Immature natural killer cell (primary cell): ENCODE results near the gene CROCC. TPM values are rescaled to one million over a fixed set of nuclear protein-coding genes. Genes with fewer than 3 reads are reported as not detected.
A peak's percentile ranks its signal among the peaks of the same experiment; 100 is the strongest.
"Not testable (repeated sequence)": the region's sequence is repeated elsewhere in the genome, so short reads cannot be mapped to it uniquely, and the experiment has no call there.

ENCODE experiments used
- DNase-seq, 3 donors: peaks; one replicate each; pipeline ENCODE4 v3.0.0; 2022; ENCODE audit warnings: mixed read lengths in 1 of 3
- H3K27ac Mint-ChIP-seq, 6 donors: one replicate each; pipeline ENCODE4 v1.8.0; 2020; ENCODE audit warnings: mixed read lengths in 6 of 6, mild to moderate bottlenecking in 5 of 6, inconsistent platforms in 4 of 6, moderate library complexity in 3 of 6
- H3K27me3 Mint-ChIP-seq, 3 donors: one replicate each; pipeline ENCODE4 v1.8.0; 2020 to 2021; ENCODE audit warnings: low read depth in 3 of 3, mild to moderate bottlenecking in 3 of 3, mixed read lengths in 3 of 3, moderate library complexity in 3 of 3, inconsistent platforms in 1 of 3
- H3K36me3 Mint-ChIP-seq, 3 donors: one replicate each; pipeline ENCODE4 v1.8.0; 2020; ENCODE audit warnings: mixed read lengths in 3 of 3, inconsistent platforms in 2 of 3, mild to moderate bottlenecking in 2 of 3
- H3K4me1 Mint-ChIP-seq, 2 donors: one replicate each; pipeline ENCODE4 v1.8.0; 2020; ENCODE audit warnings: inconsistent platforms in 2 of 2, mild to moderate bottlenecking in 2 of 2, mixed read lengths in 2 of 2, moderate library complexity in 1 of 2
- H3K4me3 Mint-ChIP-seq, 5 donors: one replicate each; pipeline ENCODE4 v1.8.0; 2020; ENCODE audit warnings: mild to moderate bottlenecking in 5 of 5, mixed read lengths in 5 of 5, inconsistent platforms in 3 of 5, moderate library complexity in 3 of 5
- H3K9me3 Mint-ChIP-seq, 6 donors: one replicate each; pipeline ENCODE4 v1.8.0; 2020; ENCODE audit warnings: mild to moderate bottlenecking in 6 of 6, mixed read lengths in 6 of 6, inconsistent platforms in 4 of 6, moderate library complexity in 3 of 6
- polyA plus RNA-seq, 3 donors: library from polyadenylated mRNA; unstranded; fragments of 300-500 nt; fragmentation: Illumina TruSeq; gene quantifications; one replicate each; pipeline ENCODE4 v1.2.3, GENCODE V29; 2021

Gene CROCC
- polyA plus RNA-seq, 3 donors from 2014 or later = 0.35 to 6.5 (median 5.4) TPM

DNA sequence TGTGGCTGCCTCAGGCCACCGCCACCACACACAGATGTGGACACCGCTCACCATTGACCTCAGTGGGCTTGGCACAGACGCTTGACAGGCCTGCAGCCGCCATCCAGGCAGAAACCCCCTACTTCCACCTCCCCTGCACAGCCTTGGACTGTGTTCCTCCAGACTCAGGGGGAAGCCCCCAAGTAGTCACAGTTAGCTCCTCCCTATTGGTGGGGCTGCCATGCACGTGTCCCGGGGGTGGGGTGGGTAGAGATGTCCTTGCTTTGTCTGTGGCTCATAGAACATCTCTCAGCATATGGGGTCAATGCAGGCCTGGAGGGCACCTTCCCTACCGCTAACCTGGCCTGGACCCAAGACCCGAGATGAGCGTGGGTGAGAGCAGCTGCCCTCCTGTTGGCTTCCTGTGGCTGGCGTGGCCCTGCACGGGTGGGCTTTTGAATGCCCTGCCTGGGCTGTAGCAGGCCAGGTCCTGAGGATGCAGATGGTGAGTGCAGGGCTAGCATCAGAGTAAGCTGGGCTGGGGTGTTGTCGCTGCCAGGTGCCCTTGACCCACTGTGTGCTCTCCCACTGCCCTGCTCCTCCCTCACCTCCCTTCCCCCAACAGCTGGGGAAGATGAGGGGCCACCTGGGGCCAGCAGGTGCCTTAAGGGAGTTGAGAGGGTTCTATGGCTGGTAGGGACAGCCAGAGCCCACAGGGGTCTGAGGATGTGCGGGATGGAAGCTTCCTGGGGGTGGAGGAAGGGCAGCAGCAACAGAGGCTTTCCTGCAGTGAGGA lies 6.2 kb downstream of the CROCC start:
- Mint-ChIP-seq H3K4me1 (peaks cover 1 to 5% of the 10 kb centered on the region in 2 donors), H3K36me3 (peaks cover 4 to 9% (median 9%) of the 10 kb centered on the region in 3 donors), H3K27me3 (no peaks in the 10 kb centered on the region), H3K4me3 (no peak overlapping the region), H3K27ac (no peak overlapping the region), H3K9me3 (no peaks in the 10 kb centered on the region)
- DNase-seq = no peak

DNA sequence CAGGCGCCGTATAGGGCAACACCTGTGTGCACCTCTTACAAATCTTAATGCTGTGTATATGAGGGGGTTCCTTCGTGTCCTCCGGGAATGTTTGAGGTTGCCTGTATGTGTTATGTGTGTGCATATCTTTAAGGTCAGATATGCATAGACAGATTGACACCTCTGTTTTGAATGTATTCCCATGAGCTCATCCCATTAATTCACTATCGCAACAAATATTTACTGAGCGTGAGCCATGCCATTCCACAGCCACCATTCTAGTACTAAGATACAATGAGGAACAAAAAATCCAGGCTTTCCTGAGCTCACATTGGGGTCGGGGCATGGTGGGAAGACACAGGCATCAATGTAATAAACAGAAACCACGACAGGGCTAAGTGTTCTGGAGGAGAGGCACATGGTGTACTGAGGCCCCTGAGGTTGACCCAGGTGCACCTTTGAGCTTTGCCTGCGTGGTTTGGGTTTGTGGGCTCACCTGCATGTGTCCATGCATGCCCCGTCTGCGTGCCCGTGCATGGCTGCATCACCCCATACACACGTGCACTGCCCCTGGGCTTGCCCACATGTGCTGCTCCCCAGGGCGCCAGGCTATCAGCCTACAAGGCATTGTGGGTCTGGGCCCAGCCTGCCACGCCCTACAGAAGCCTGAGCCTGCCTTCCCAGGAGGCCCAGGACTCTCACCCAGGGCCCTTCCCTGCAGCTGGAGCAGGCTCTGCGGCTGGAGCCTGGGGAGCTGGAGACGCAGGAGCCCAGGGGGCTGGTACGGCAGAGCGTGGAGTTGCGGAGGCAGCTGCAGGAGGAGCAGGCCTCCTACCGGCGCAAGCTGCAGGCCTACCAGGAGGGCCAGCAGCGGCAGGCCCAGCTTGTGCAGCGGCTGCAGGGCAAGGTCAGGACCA lies 7.7 kb downstream of the CROCC start:
- H3K27me3 Mint-ChIP-seq, H3K9me3 Mint-ChIP-seq, DNase-seq, H3K4me3 Mint-ChIP-seq, H3K27ac Mint-ChIP-seq, H3K36me3 Mint-ChIP-seq, H3K4me1 Mint-ChIP-seq: not testable (repeated sequence)

DNA sequence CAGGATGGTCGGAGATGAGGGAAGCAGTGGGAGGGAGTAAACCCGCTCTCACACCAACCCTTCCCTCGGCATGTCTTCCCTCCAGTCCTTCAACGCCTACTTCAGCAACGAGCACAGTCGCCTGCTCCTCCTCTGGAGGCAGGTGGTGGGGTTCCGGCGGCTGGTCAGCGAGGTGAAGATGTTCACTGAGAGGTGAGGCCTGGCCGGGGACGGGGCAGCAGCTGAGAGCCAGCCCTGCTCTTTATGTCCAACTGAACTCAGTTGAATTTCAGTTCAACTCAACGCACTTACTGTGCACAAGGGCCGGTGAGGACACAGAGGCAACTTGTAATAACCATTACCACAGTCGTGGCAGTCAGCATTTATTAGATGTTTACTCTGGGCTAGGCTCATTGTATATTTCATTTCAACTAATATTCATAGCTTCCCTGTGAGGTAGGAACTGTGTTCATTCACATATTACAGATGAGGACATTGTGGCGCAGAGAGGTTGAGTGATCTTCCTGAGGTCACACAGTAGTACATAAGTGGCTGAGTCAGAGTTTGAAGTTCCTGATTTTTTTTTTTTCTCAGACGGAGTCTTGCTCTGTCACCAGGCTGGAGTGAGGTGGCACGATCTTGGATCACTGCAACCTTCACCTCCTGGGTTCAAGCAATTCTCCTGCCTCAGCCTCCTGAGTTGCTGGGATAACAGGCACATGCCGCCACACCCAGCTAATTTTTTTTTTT lies 9.6 kb downstream of the CROCC start:
- H3K36me3 Mint-ChIP-seq = peaks cover 4 to 13% (median 9%) of the 10 kb centered on the region in 3 donors
- not testable (repeated sequence) for H3K4me1 Mint-ChIP-seq, H3K9me3 Mint-ChIP-seq, H3K27ac Mint-ChIP-seq, H3K4me3 Mint-ChIP-seq, DNase-seq, H3K27me3 Mint-ChIP-seq

- not testable (repeated sequence) for H3K4me3 Mint-ChIP-seq, H3K4me1 Mint-ChIP-seq, H3K27ac Mint-ChIP-seq, H3K9me3 Mint-ChIP-seq, DNase-seq, H3K27me3 Mint-ChIP-seq
- H3K36me3 Mint-ChIP-seq = peaks cover 4 to 13% (median 9%) of the 10 kb centered on the region in 3 donors
Observed at GRCh38 chr1:16933945-16934344, 12.2 kb downstream of the CROCC start.

DNA sequence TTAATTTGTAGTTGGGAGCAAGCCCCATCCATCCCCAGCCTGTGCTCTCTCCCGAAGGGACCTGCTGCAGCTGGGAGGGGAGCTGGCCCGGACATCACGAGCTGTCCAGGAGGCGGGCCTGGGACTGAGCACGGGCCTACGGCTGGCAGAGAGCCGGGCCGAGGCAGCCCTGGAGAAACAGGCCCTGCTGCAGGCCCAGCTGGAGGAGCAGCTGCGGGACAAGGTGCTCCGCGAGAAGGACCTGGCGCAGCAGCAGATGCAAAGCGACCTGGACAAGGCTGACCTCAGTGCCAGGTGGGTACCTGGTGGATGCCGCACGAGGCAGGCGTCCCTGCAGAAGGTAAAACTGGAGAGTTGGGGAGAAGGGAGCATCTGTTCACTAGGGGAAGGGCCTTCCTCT lies 14.8 kb downstream of the CROCC start:
- H3K4me3 Mint-ChIP-seq, DNase-seq, H3K9me3 Mint-ChIP-seq, H3K27ac Mint-ChIP-seq, H3K4me1 Mint-ChIP-seq, H3K27me3 Mint-ChIP-seq, H3K36me3 Mint-ChIP-seq: not testable (repeated sequence)

GRCh38 chr1:16938351-16939321 lies 16.9 kb downstream of the CROCC start:
- H3K27me3 Mint-ChIP-seq = peaks cover 0 to 2% (median 0%) of the 10 kb centered on the region in 3 donors
- no peaks in the 10 kb centered on the region for H3K4me1 Mint-ChIP-seq
- peaks cover 6 to 15% (median 12%) of the 10 kb centered on the region in 3 donors for H3K36me3 Mint-ChIP-seq
- peak overlapping the region in 1 of 6 donors; percentile 74 for H3K27ac Mint-ChIP-seq
- no peaks in the 10 kb centered on the region for H3K9me3 Mint-ChIP-seq
- DNase-seq = no peak
- H3K4me3 Mint-ChIP-seq = no peak overlapping the region

DNA sequence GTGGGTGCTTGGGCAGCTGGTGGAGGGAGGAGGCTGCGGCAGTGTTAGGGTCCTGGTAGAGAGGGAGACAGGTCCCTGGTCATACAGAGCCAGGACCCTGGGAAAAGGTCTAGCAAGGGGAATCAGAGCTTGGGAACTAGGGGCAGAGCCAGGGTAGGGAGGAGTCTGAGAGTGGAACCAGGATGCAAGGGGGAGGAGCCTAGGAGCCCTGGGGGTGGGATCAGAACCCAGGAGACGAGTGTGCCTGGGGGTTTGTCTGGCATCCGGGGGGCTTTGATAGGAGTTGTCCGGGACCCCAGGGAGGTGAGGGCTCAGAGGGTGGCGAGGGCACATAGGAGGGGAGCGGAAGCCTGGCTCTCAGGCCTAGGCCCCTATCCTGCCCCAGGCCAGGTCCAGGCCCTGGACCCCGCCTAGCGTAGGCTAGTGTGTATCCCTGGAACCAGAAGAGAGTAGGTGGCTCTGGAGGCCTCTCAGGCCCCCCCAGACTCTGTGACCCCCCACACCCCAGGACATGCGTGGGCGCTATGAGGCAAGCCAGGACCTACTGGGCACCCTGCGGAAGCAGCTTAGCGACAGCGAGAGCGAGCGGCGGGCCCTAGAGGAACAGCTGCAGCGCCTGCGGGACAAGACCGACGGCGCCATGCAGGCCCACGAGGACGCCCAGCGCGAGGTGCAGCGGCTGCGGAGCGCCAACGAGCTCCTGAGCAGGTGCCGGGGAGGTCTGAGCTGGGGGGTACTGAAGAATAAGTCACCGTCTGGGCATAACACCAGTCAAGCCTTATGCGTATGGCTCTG lies 17.9 kb downstream of the CROCC start:
- not testable (repeated sequence) for H3K27me3 Mint-ChIP-seq, DNase-seq, H3K9me3 Mint-ChIP-seq, H3K4me3 Mint-ChIP-seq, H3K4me1 Mint-ChIP-seq
- H3K36me3 Mint-ChIP-seq = peaks cover 6 to 15% (median 12%) of the 10 kb centered on the region in 3 donors
- H3K27ac Mint-ChIP-seq = peak overlapping the region in 1 of 6 donors; percentile 17

- Mint-ChIP-seq H3K4me1 (no peaks in the 10 kb centered on the region), H3K9me3 (no peaks in the 10 kb centered on the region), H3K36me3 (peaks cover 13 to 17% (median 16%) of the 10 kb centered on the region in 3 donors), H3K4me3 (no peak overlapping the region), H3K27me3 (no peaks in the 10 kb centered on the region), H3K27ac (no peak overlapping the region)
- DNase-seq = no peak
Observed at GRCh38 chr1:16944038-16944437, 22.3 kb downstream of the CROCC start.

DNA sequence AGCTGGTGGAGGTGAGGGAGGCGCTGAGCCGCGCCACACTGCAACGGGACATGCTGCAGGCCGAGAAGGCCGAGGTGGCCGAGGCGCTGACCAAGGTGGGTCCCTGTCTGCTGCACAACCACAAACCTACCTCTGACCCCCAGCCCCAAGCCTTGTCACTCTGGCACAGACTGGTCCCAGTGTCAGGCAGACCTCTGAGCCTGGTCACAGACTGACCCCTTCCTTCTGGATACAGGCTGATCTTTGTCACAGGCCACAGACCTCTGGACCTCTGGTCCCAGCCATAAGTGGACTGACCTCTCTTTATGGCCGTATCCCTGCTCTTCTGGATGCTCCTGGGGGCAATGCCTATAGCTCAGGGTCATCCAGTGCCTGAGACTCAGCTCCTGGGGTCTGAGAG lies 23.8 kb downstream of the CROCC start:
- H3K27ac Mint-ChIP-seq, H3K9me3 Mint-ChIP-seq, H3K4me1 Mint-ChIP-seq, H3K27me3 Mint-ChIP-seq, DNase-seq, H3K4me3 Mint-ChIP-seq: not testable (repeated sequence)
- peaks cover 13 to 16% (median 15%) of the 10 kb centered on the region in 3 donors for H3K36me3 Mint-ChIP-seq

DNA sequence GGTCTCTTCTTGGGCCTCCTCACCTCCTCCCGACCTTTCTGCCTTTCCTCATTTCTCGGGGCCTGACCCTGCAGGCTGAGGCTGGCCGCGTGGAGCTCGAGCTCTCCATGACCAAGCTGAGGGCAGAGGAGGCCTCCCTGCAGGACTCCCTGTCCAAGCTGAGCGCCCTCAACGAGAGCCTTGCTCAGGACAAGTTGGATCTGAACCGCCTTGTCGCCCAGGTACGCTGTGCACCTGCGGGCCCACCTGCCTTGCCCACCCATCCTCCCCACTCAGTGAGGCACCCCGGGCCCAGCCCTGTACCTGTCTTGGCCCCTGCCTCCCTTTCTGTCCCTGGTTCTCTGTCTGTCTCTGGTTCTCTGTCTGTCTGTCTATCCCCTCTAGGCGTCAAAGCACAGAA lies 24.5 kb downstream of the CROCC start:
- H3K9me3 Mint-ChIP-seq, H3K4me3 Mint-ChIP-seq, DNase-seq, H3K4me1 Mint-ChIP-seq, H3K27me3 Mint-ChIP-seq: not testable (repeated sequence)
- Mint-ChIP-seq H3K36me3 (peaks cover 12 to 13% (median 12%) of the 10 kb centered on the region in 3 donors), H3K27ac (peak overlapping the region in 1 of 6 donors; percentile 17)

- H3K27me3 Mint-ChIP-seq = no peaks in the 10 kb centered on the region
- H3K4me3 Mint-ChIP-seq = no peak overlapping the region
- H3K9me3 Mint-ChIP-seq = no peaks in the 10 kb centered on the region
- no peaks in the 10 kb centered on the region for H3K4me1 Mint-ChIP-seq
- peaks cover 12 to 13% (median 12%) of the 10 kb centered on the region in 3 donors for H3K36me3 Mint-ChIP-seq
- no peak for DNase-seq
- no peak overlapping the region for H3K27ac Mint-ChIP-seq
Observed at GRCh38 chr1:16946646-16947045, 24.9 kb downstream of the CROCC start.

GRCh38 chr1:16948282-16948891 lies 26.7 kb downstream of the CROCC start:
- H3K4me3 Mint-ChIP-seq, DNase-seq, H3K27ac Mint-ChIP-seq, H3K27me3 Mint-ChIP-seq, H3K9me3 Mint-ChIP-seq, H3K36me3 Mint-ChIP-seq, H3K4me1 Mint-ChIP-seq: not testable (repeated sequence)
